ENCODE data around the gene CDNF.

DNA sequence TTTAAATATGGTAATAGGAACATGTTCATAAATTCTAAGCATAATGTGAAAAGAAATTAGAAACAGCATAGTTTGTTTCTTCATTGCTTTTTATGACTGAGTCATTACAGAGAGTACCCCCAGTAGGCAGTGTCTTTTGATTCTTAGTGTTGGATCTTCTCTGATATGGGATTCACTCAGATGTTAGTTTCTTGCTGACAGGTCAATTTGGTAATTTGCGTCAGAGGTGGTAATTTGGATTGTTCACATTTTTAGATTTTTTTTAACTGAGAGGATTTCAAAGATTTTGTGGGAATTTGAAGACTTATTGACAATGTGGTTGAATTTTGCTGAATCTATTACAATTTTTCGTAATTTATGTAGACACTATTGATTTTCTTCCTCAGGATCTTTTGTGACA lies 2.3 kb upstream of the CDNF start:
- TF ChIP-seq CTCF (IDR thresholded peaks at IDR 0.05) (no peak), POLR2AphosphoS5 (IDR thresholded peaks at IDR 0.05; ENCODE audit: low read depth, low read length) (no peak)
- TF ChIP-seq, protein P1, sequence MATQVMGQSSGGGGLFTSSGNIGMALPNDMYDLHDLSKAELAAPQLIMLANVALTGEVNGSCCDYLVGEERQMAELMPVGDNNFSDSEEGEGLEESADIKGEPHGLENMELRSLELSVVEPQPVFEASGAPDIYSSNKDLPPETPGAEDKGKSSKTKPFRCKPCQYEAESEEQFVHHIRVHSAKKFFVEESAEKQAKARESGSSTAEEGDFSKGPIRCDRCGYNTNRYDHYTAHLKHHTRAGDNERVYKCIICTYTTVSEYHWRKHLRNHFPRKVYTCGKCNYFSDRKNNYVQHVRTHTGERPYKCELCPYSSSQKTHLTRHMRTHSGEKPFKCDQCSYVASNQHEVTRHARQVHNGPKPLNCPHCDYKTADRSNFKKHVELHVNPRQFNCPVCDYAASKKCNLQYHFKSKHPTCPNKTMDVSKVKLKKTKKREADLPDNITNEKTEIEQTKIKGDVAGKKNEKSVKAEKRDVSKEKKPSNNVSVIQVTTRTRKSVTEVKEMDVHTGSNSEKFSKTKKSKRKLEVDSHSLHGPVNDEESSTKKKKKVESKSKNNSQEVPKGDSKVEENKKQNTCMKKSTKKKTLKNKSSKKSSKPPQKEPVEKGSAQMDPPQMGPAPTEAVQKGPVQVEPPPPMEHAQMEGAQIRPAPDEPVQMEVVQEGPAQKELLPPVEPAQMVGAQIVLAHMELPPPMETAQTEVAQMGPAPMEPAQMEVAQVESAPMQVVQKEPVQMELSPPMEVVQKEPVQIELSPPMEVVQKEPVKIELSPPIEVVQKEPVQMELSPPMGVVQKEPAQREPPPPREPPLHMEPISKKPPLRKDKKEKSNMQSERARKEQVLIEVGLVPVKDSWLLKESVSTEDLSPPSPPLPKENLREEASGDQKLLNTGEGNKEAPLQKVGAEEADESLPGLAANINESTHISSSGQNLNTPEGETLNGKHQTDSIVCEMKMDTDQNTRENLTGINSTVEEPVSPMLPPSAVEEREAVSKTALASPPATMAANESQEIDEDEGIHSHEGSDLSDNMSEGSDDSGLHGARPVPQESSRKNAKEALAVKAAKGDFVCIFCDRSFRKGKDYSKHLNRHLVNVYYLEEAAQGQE (IDR thresholded peaks at IDR 0.05; ENCODE audit: insufficient read depth in 1 of 2, low read depth in 2 of 2, low read length in 1 of 2), result no peak
